Muscle layer of duodenum (tissue), 2 donors: ENCODE measurements around the gene WASF2.

ENCODE experiments used
- H3K27ac ChIP-seq: one replicate; pipeline ENCODE4 v1.7.0; 2013; ENCODE audit warnings: mild to moderate bottlenecking, low read length
- H3K27me3 ChIP-seq: one replicate; pipeline ENCODE4 v1.7.0; 2013; ENCODE audit warnings: low read depth, mild to moderate bottlenecking, control low read depth, low read length
- H3K36me3 ChIP-seq, 2 donors: one replicate each; pipeline ENCODE4 v1.7.0; 2013; ENCODE audit warnings: low read length in 2 of 2, control low read depth in 1 of 2, mild to moderate bottlenecking in 1 of 2; ENCODE audit not compliant: insufficient read depth in 2 of 2, control insufficient read depth in 1 of 2
- H3K4me1 ChIP-seq, 2 donors: one replicate each; pipeline ENCODE4 v1.7.0; 2013; ENCODE audit warnings: low read length in 2 of 2, mild to moderate bottlenecking in 2 of 2, control low read depth in 1 of 2, moderate library complexity in 1 of 2; ENCODE audit not compliant: insufficient read depth in 2 of 2, control insufficient read depth in 1 of 2
- H3K4me3 ChIP-seq, 2 donors: one replicate each; pipeline ENCODE4 v1.7.0; 2013; ENCODE audit warnings: low read length in 2 of 2, low read depth in 1 of 2, mild to moderate bottlenecking in 1 of 2
- H3K9me3 ChIP-seq, 2 donors: one replicate each; pipeline ENCODE4 v1.7.0; 2013; ENCODE audit warnings: low read length in 2 of 2, control low read depth in 1 of 2, mild to moderate bottlenecking in 1 of 2; ENCODE audit not compliant: control insufficient read depth in 1 of 2
- donor health status: healthy.

WASF2 gene

DNA sequence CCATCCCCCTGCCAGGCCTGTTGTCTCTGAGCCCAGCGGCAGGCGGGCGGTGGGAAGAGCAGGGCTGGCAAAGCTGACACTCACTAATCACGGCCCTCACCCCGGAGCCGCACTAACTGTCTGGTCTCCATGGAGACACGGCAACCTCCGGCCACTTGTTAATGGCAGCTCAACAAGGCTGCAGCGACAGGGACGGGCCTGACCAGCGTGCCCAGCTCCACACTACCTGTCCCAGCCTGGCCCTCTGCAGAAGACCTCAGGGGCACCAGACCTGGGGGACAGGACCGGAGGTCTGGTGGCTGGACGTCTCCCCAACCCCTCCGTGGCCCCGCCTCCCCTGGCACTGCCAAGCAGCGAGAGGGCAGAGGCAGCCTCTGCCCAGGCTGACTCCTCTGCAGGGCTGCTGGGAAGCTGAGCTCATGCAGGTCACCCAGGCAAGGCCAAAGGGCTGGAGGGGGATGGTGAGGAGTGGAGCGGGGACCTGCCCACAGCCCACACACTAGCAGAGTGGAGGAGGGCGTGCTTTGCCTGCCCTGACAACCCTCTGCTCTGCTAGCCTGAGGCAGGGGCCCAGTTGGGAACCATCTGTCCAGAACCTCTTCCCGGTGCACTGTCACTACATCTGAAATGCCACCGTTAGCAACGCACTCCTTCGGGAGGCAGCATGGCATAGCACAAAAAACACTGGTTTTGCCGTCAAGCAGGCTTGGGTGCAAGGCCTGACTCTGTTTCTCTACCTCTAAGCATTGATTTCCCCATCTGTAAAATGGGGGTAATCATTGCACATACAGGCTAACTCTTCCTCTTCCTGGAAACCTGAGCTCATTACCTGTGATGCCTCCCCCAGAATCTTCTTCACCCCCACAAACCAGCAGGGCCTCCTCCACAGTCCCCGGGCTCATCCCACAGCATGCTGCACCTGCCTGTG lies 29.6 kb upstream of the WASF2 start:
- peak overlapping the region; percentile 2 for H3K27ac ChIP-seq
- peaks cover 28 to 54% of the 10 kb centered on the region in 2 donors for H3K4me1 ChIP-seq
- peak overlapping the region in 1 of 2 donors; percentile 41 for H3K4me3 ChIP-seq
- no peaks in the 10 kb centered on the region for H3K36me3 ChIP-seq
- H3K9me3 ChIP-seq: no peaks in the 10 kb centered on the region
- H3K27me3 ChIP-seq: no peaks in the 10 kb centered on the region

DNA sequence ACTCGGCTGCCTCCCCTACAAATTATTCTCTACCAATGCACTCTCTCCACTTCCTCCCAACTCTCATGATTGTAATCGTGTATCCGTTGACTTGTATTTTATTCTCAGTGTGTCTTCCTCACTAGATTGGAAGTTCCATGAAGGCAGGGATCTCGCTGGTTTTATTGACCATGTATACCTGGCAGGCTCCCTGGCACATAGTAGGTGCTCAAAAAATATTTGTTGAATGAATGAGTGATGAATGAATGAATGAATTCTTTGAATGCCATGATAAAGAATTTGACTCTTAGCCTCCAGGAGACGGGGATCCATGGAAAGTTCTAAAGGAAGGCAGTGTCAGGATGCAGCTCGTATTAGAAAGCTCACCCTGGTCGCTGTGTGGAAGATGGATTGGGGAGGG lies 28.8 kb upstream of the WASF2 start:
- no peak overlapping the region for H3K4me3 ChIP-seq
- H3K36me3 ChIP-seq: no peaks in the 10 kb centered on the region
- no peaks in the 10 kb centered on the region for H3K27me3 ChIP-seq
- H3K4me1 ChIP-seq: peaks cover 28 to 50% of the 10 kb centered on the region in 2 donors
- H3K9me3 ChIP-seq: no peaks in the 10 kb centered on the region
- H3K27ac ChIP-seq: peak overlapping the region; percentile 2

DNA sequence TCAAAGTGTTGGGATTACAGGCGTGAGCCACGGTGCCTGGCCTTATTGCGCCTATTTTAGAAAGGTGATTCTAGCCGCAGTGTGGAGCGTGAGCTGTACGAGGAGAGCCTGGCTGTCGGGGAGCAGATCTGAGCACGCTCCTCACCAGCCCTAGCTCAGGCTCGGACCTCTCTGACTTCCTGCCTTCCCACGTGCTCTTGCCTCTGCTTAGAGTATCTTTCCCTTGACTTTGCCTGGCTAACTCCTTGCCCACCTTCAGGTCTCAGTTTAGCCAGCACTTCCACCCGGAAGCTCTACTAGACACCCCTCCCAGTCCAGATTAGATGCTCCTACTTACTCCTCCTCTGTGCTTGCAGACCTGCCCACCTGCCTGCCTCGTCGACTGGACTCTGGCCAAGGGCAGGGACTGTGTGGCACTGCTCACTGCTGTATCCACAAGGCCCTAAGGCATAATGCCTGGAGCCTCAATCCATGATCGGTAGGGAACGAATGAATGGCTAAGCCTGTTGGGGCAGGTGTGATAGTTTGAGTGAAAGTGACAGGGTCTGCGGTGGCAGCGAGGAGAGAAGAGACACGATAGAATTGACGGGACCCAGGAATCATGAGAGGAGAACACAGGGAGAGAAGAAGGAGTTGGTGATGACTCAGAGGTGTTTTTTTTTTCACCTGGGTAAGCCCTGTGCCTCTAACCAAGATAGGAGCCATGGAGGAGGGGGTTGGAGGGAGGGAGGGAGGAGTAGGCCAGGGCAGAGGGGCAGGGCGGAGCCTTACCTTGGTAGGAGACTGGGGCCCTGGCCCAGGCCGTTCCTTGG lies 28.1 kb upstream of the WASF2 start:
- Histone ChIP-seq H3K4me3 (no peak overlapping the region), H3K36me3 (no peaks in the 10 kb centered on the region), H3K27ac (peak overlapping the region; percentile 64), H3K27me3 (no peaks in the 10 kb centered on the region), H3K9me3 (no peaks in the 10 kb centered on the region), H3K4me1 (peaks cover 21 to 48% of the 10 kb centered on the region in 2 donors)

DNA sequence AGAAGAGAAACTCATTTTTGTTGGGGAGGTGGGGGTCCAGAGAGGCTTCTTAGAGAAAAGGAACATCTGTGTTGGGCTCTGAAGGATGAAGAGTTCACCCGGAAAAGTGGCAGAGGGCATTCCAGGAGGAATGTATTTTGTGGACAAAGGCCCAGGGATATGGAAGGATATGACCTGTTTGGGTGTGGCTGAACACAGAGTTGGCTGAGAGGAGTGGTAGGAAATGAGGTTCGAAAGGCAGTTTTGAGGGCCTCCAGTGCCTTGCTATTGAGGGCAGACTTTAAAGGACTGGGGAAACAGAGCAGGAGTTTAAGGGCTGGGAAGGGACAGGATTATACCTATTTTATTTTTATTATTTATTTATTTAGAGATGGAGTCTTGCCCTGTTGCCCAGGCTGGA lies 27.3 kb upstream of the WASF2 start:
- Histone ChIP-seq H3K36me3 (no peaks in the 10 kb centered on the region), H3K27me3 (no peaks in the 10 kb centered on the region), H3K27ac (no peak overlapping the region), H3K9me3 (no peaks in the 10 kb centered on the region), H3K4me1 (peaks cover 14 to 40% of the 10 kb centered on the region in 2 donors), H3K4me3 (no peak overlapping the region)

DNA sequence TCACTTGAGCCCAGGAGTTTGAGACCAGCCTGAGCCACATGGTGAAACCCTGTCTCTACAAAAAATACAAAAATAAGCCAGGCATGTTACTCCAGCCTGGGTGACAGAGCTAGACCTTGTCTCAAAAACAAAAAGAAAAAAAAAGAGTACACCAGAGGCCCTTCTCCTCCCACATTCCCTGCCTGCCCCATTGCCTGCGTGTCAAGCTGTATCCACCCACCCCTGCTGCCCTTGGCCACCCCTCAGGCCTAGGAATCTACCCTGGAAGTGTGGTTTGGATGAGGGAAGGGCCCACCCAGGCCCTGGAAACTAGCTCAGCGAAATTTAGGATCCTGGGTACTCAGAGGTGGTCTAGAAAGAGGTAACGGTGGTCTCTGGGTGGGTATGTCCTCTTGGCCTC lies 25.7 kb upstream of the WASF2 start:
- Histone ChIP-seq H3K27me3 (no peaks in the 10 kb centered on the region), H3K36me3 (no peaks in the 10 kb centered on the region), H3K27ac (no peak overlapping the region), H3K4me3 (no peak overlapping the region), H3K4me1 (peaks cover 3 to 23% of the 10 kb centered on the region in 2 donors), H3K9me3 (no peaks in the 10 kb centered on the region)

DNA sequence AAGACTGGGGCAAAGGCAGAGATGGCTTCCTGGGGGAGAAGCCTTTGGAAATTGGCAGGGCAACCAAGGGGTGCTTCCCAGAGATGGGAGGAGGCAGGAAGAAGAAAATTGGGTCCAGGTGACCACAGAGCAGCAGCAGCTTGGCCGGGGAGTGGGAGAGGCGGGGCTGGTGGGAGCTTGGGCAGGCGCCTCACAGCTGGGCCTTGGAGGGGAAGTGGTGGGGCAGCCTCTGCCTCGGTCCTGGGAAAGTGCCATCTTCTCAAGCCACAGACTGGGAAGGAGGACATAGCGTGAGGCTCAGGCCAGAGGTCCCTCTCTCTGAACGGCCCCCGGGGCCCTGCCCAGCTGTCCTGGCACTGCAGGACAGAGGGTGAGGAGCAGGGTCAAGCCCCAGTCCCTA lies 24.0 kb upstream of the WASF2 start:
- Histone ChIP-seq H3K4me3 (no peak overlapping the region), H3K27ac (no peak overlapping the region), H3K36me3 (no peaks in the 10 kb centered on the region), H3K9me3 (no peaks in the 10 kb centered on the region), H3K4me1 (peaks cover 8 to 13% of the 10 kb centered on the region in 2 donors), H3K27me3 (no peaks in the 10 kb centered on the region)

DNA sequence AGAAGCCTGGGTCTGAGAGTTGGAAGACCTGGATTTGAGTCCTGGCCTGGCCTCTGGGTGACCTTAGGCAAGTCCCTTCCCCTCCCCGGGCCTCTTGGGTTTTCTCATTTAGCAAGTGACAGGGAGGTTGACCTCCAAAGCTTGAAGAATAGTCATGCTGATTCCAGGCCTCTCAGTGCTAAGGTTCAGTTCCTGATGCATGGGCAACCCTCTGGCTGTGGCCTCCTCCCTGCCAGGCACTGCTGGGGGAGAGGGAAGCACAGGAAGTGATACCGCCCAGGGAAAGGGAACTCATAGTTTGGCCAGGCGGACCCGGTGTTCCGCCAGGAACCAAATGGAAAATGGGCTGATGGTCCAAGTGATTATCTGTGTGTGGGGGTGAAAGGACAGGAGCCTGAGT lies 23.6 kb upstream of the WASF2 start:
- Histone ChIP-seq H3K4me1 (peaks cover 8 to 13% of the 10 kb centered on the region in 2 donors), H3K36me3 (no peaks in the 10 kb centered on the region), H3K27me3 (no peaks in the 10 kb centered on the region), H3K4me3 (no peak overlapping the region), H3K9me3 (no peaks in the 10 kb centered on the region), H3K27ac (no peak overlapping the region)

DNA sequence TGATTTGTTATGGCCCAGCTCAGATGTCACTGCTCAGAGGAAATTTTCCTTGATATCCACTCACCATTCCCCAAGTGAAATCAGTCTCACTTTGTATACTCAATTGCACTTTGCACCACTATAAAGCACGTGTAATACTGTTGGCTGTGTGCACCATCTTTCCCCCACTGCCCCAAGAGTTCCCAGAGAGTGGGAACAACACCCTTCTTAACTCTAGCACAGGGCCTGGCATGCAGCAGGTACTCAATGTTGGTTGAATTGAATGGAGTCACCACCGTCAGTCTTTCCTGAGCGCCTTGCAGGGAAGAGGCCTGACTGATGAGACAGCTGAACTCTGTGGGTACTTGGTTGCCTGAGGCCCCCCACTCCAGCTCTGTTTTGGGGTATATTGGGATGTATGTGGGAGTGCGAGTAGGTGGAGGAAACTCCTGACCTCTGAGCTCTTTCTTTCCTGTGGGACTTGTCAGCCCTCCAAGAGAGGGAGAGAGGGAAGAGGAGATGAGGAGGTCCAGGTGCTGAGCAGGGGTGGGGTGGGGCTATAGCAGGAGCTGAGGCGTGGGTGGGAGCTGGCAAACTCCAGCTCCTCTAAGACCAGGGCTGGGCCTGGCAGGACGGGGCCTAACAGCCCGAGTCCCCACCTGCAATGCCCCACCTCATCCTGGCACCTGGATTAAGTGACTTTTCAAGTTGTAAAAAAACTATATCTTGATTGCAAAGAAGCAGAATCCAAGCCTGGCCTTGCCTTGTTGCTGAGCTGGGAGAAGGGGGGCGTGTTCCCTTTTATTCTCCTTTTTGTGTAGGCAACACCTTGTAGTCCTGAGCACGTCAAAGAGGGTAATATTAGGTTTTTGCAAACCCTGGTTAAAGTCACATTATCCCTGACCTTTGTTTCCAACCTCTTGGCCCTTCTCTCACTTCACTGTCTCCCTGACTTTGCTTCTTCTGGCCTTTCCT lies 19.4 kb upstream of the WASF2 start:
- H3K4me3 ChIP-seq: no peak overlapping the region
- no peaks in the 10 kb centered on the region for H3K27me3 ChIP-seq
- no peaks in the 10 kb centered on the region for H3K9me3 ChIP-seq
- H3K27ac ChIP-seq: no peak overlapping the region
- H3K4me1 ChIP-seq: peaks cover 18 to 22% of the 10 kb centered on the region in 2 donors
- H3K36me3 ChIP-seq: no peaks in the 10 kb centered on the region

DNA sequence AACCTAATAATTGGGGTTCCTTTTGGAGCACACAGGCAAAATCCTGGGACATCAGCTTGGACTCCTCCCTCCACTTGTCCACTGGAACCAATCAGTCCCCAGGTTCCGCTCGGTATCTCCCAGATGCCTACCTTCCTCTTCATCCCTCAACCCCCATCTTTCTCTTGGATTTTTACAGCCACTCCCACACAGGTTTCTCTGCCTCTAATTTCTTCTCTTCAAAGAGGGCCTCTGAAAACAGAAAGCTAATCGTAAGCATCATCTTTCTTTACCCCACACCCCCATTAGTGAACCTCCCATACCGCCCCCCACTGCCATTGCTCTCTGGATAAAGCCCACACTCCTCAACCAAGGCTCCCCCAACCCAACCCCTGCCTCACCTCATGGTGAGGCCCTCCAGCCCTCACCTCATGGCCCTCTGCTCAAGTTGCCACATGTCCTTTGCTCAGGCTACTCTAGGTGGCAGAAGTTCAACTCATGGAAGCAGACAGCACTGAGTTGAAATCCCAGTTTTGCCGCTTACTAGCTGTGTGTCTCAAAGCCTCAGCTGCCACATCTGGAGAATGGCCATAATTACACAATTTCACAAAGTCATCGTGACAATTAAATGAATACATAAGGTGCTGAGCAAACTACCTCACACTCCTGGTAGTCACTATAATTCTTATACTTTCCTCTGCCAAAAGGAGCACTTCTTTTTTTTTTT lies 18.1 kb upstream of the WASF2 start:
- H3K27me3 ChIP-seq: no peaks in the 10 kb centered on the region
- no peaks in the 10 kb centered on the region for H3K36me3 ChIP-seq
- no peaks in the 10 kb centered on the region for H3K9me3 ChIP-seq
- no peak overlapping the region for H3K4me3 ChIP-seq
- peaks cover 19 to 25% of the 10 kb centered on the region in 2 donors for H3K4me1 ChIP-seq
- no peak overlapping the region for H3K27ac ChIP-seq

DNA sequence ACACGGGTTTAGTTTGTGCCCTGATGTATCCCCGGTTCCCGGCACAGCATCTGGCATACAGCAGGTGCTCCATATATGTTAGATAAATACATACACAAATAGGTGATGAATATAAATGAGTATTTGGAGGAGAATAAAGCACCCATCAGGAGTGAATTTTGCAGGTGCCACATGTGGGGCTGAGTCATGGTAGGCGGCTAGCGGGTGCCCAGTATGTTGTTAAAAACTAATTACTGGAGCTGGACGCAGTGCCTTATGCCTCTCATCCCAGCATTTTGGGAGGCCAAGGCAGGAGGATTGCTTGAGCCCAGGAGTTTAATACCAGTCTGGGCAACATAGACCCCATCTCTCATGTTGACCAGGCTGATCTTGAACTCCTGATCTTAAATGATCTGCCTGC lies 16.7 kb upstream of the WASF2 start:
- Histone ChIP-seq H3K4me1 (peaks cover 19 to 25% of the 10 kb centered on the region in 2 donors), H3K9me3 (no peaks in the 10 kb centered on the region), H3K4me3 (no peak overlapping the region), H3K36me3 (no peaks in the 10 kb centered on the region), H3K27me3 (no peaks in the 10 kb centered on the region), H3K27ac (no peak overlapping the region)
